ENCODE measurements around the gene HNRNPA2B1. TPM values are rescaled to one million over a fixed set of nuclear protein-coding genes. Genes with fewer than 3 reads are reported as not detected.

The HNRNPA2B1 gene
- total and polyA plus RNA-seq, 2 of the 4 experiments (the other 2 are of a cell fraction), result 49.3 to 515 TPM

- BruUV-seq (replicated peaks), result no TSS peak
Measured at GRCh38 chr7:26143298-26144048, 57.1 kb downstream of the HNRNPA2B1 start.

More at GRCh38 chr7:26143298-26144048, 57.1 kb downstream of the HNRNPA2B1 start:
- Histone ChIP-seq H2BK20ac (ENCODE audit: low read depth, low read length) (no peak overlapping the region), H2BK15ac (ENCODE audit: low read depth, low read length) (no peak overlapping the region), H3K4ac (ENCODE audit: low read depth, low read length) (no peak overlapping the region), H4K91ac (ENCODE audit: insufficient read depth, low read depth, low read length) (no peak overlapping the region), H3K18ac (ENCODE audit: low read depth, low read length) (no peak overlapping the region), H3K79me1 (ENCODE audit: low read depth in 1 of 2, low read length in 2 of 2) (no peaks in the 10 kb centered on the region), H3K9me3 (ENCODE audit: control insufficient read depth, insufficient read depth, low read length) (no peaks in the 10 kb centered on the region), H2AK9ac (replicated peaks; ENCODE audit: low read depth, low read length, poor library complexity) (no peak overlapping the region), H4K20me1 (ENCODE audit: insufficient read depth, low read length) (no peaks in the 10 kb centered on the region), H2BK5ac (ENCODE audit: low read depth, low read length, poor library complexity, severe bottlenecking) (no peak overlapping the region), H3K56ac (ENCODE audit: extremely low read depth, insufficient read depth, low read length) (no peak overlapping the region), H3K4me3 (ENCODE audit: insufficient read depth, low read depth, low read length) (no peak overlapping the region), H3K4me1 (ENCODE audit: control insufficient read depth, insufficient read depth, low read length) (0 out of 2 replicates have a peak, but pooled peaks cover 2% of the 10 kb centered on the region), H2BK120ac (ENCODE audit: low read depth, low read length) (no peak overlapping the region), H4K8ac (ENCODE audit: low read depth in 2 of 2, low read length in 2 of 2) (no peak overlapping the region), H3K23ac (ENCODE audit: low read depth, low read length) (no peak overlapping the region), H3K9me1 (ENCODE audit: insufficient read depth, low read length) (peaks cover 4% of the 10 kb centered on the region; the same call in 1 of the 2 replicates), H3K4me2 (ENCODE audit: low read depth, low read length) (0 out of 2 replicates have a peak overlapping the region, but pooled peaks have one; percentile 3), H3K14ac (replicated peaks; ENCODE audit: low read depth, low read length) (no peak overlapping the region), H2AFZ (replicated peaks; ENCODE audit: low read length, poor library complexity) (no peak overlapping the region), H2AK5ac (ENCODE audit: low read depth, low read length) (no peak overlapping the region), H3K27me3 (ENCODE audit: control insufficient read depth, insufficient read depth, low read length) (0 out of 2 replicates have a peak, but pooled peaks cover 2% of the 10 kb centered on the region), H4K5ac (ENCODE audit: low read depth, low read length) (no peak overlapping the region), H3K9ac (ENCODE audit: low read depth, low read length) (no peak overlapping the region), H3K36me3 (ENCODE audit: control insufficient read depth, insufficient read depth, low read length) (no peaks in the 10 kb centered on the region), H3K27ac (ENCODE audit: insufficient read depth, low read length) (no peak overlapping the region)
- 20% methylated on average over 1 of the region's 5 CpGs; no CpG with 5 or more reads in 1 of the 2 experiments for WGBS, 2 experiments (ENCODE audit: extremely low coverage in 2 of 2, insufficient read length in 1 of 2)
- DNase-seq (peak; percentile 42), ATAC-seq (ENCODE audit: low read depth) (peak; percentile 81)
- dilution Hi-C loops (cut with HindIII; ENCODE audit: low sequenced_read_pairs, unreplicated experiment) (no loop called here), in situ Hi-C loops (cut with MboI; ENCODE audit: low sequenced_read_pairs) (no loop called here), intact Hi-C loops (cut with micrococcal nuclease) (no loop called here)
- ChIA-PET POLR2A (ENCODE audit: unreplicated experiment) (no interaction called here), CTCF (interaction anchor here (0.5 to 1.4 kb wide), 4 partner anchors 15 to 1048 kb away, joined by 3 to 4 read pairs (median 3); no protein-coding TSS in a partner anchor)
- TF ChIP-seq CTCF (conservative IDR thresholded peaks at IDR 0.05; ENCODE audit: low read depth, low read length), result no peak
- TF ChIP-seq FOS (IDR thresholded peaks at IDR 0.05; ENCODE audit: low read depth, low read length), result peak; percentile 42
- peak; percentile 66 for TF ChIP-seq CEBPB (IDR thresholded peaks at IDR 0.05; ENCODE audit: low read depth, low read length)
- TF ChIP-seq RAD21 (IDR thresholded peaks at IDR 0.05; ENCODE audit: low read length), result no peak
- no peak for TF ChIP-seq RFX5 (IDR thresholded peaks at IDR 0.05; ENCODE audit: low read depth, low read length)
- TF ChIP-seq MAFK (IDR thresholded peaks at IDR 0.05; ENCODE audit: low read depth, low read length), result no peak
- no peak for TF ChIP-seq RCOR1 (IDR thresholded peaks at IDR 0.05; ENCODE audit: insufficient replicate concordance, low read length)

All from IMR-90 (cell line).